Retinal pigment epithelial cell (primary cell): ENCODE results near the gene FOXP4.

Source experiments
- DNase-seq: peaks from one replicate; pipeline ENCODE4 v3.0.0-alpha.2; 2010; ENCODE audit warnings: low read depth
- H3K4me3 ChIP-seq: 2 replicates; pipeline ENCODE4 v1.5.1; 2011; ENCODE audit warnings: mild to moderate bottlenecking, low read length, control low read depth, moderate library complexity
- CTCF ChIP-seq: conservative IDR thresholded peaks from 2 replicates; pipeline ENCODE4 v1.5.1; 2011; ENCODE audit warnings: low read depth, low read length, control low read depth, inconsistent platforms

FOXP4 gene

GRCh38 chr6:41523915-41524633 lies 22.1 kb upstream of the FOXP4 start:
- H3K4me3 ChIP-seq = no peak overlapping the region
- DNase-seq = no peak
- no peak for TF ChIP-seq CTCF

- DNase-seq = no peak
- no peak for TF ChIP-seq CTCF
- H3K4me3 ChIP-seq = no peak overlapping the region
Observed at GRCh38 chr6:41524634-41525011, 21.6 kb upstream of the FOXP4 start.

- TF ChIP-seq CTCF = no peak
- no peak for DNase-seq
- H3K4me3 ChIP-seq = no peak overlapping the region
Observed at GRCh38 chr6:41527721-41528408, 18.3 kb upstream of the FOXP4 start.

- H3K4me3 ChIP-seq = no peak overlapping the region
- no peak for TF ChIP-seq CTCF
Observed at GRCh38 chr6:41528409-41528963, 17.7 kb upstream of the FOXP4 start.

GRCh38 chr6:41529049-41529448 lies 17.1 kb upstream of the FOXP4 start:
- H3K4me3 ChIP-seq = no peak overlapping the region
- TF ChIP-seq CTCF = no peak
- no peak for DNase-seq

More at GRCh38 chr6:41528409-41528963, 17.7 kb upstream of the FOXP4 start:
- DNase-seq = no peak

- H3K4me3 ChIP-seq = no peak overlapping the region
- DNase-seq = no peak
- no peak for TF ChIP-seq CTCF
Observed at GRCh38 chr6:41529970-41530369, 16.2 kb upstream of the FOXP4 start.
